Naive thymus-derived CD8-positive, alpha-beta T cell (primary cell): Measurements from ENCODE around the gene SGF29. TPM values are rescaled to one million over a fixed set of nuclear protein-coding genes. Genes with fewer than 3 reads are reported as not detected.
"Not testable (repeated sequence)": the region's sequence is repeated elsewhere in the genome, so short reads cannot be mapped to it uniquely, and the experiment has no call there.

ENCODE experiments used
- ATAC-seq, 2 donors: fragments of 150-1000 bp; cut with Tn5 transposase in 1 of 2; sonication (Bioruptor Pico), chemical (Tn5 transposase) in 1 of 2; 1 replicate in 1 of 2; 2 replicates in 1 of 2; pipeline ENCODE4 v1.10.0; 2021; ENCODE audit warnings: mild to moderate bottlenecking in 2 of 2, moderate library complexity in 2 of 2
- POLR2A ChIA-PET: fragments of 350-600 bp; sonication (Branson Sonifier 250); formaldehyde crosslinking; loops from one replicate; lab custom pipeline; 2021; ENCODE audit warnings: antibody characterized with exemption; lab: Charles Lee
- DNase-seq, 10 donors: peaks; one replicate each; pipeline versions ENCODE4 v3.0.0 to v3.0.0-alpha.2; 2020 to 2022
- H3K27ac Mint-ChIP-seq, 10 donors: one replicate each; pipeline ENCODE4 v1.8.0; 2020 to 2022; ENCODE audit warnings: mild to moderate bottlenecking in 10 of 10, mixed read lengths in 10 of 10, moderate library complexity in 4 of 10, inconsistent platforms in 1 of 10
- H3K27me3 Mint-ChIP-seq, 5 donors: one replicate each; pipeline ENCODE4 v1.8.0; 2021 to 2022; ENCODE audit warnings: mixed read lengths in 5 of 5
- H3K36me3 Mint-ChIP-seq, 3 donors: one replicate each; pipeline ENCODE4 v1.8.0; 2020 to 2022; ENCODE audit warnings: mixed read lengths in 3 of 3, mild to moderate bottlenecking in 2 of 3, inconsistent platforms in 1 of 3
- H3K4me1 Mint-ChIP-seq, 4 donors: one replicate each; pipeline ENCODE4 v1.8.0; 2021 to 2022; ENCODE audit warnings: mixed read lengths in 4 of 4
- H3K4me3 Mint-ChIP-seq, 10 donors: one replicate each; pipeline ENCODE4 v1.8.0; 2020 to 2022; ENCODE audit warnings: mild to moderate bottlenecking in 10 of 10, mixed read lengths in 10 of 10, moderate library complexity in 6 of 10, inconsistent platforms in 1 of 10
- H3K9me3 Mint-ChIP-seq, 9 donors: one replicate each; pipeline ENCODE4 v1.8.0; 2020 to 2022; ENCODE audit warnings: mixed read lengths in 9 of 9, mild to moderate bottlenecking in 3 of 9, inconsistent platforms in 1 of 9, moderate library complexity in 1 of 9
- polyA plus RNA-seq, 3 donors: library from polyadenylated mRNA; unstranded; fragments of 300-500 nt; fragmentation: Illumina TruSeq; gene quantifications; one replicate each; pipeline ENCODE4 v1.2.3, GENCODE V29; 2021
- total RNA-seq, 8 experiments: library from RNA in 2 of 8; stranded (reverse) in 2 of 8; gene quantifications; one replicate each; pipeline ENCODE4 v1.2.3 and lab custom pipeline; 2021 to 2026

SGF29 gene
- total and polyA plus RNA-seq, 5 experiments from 2014 or later = 48.3 to 73.0 (median 68.3) TPM

DNA sequence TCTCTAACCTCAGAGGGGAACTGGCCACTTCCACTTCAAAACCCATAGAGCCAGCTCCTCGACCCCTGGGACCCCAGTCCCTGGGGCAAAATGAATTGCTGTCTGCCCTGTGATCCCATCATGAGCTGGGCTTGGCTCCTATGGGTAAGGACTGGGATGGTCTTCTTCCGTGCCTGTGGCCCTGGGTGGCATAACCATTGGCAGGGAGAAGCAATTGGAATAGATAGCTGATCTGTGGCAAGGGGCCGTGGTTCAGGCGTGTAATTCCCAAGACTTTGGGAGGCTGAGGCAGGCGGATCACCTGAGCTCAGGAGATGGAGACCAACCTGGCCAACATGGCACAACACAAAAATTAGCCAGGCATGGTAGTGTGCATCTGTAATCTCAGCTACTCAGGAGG lies 38.8 kb downstream of the SGF29 start:
- POLR2A ChIA-PET = interaction anchor here (0.6 kb wide), 1 partner anchor 1098 kb away, joined by 3 read pairs; no protein-coding TSS in a partner anchor
- Mint-ChIP-seq H3K4me1 (peaks cover 2 to 15% (median 8%) of the 10 kb centered on the region in 4 donors), H3K27ac (peak overlapping the region in 6 of 10 donors; percentile 19 to 85 (median 70)), H3K36me3 (peaks cover 0 to 50% (median 4%) of the 10 kb centered on the region in 3 donors), H3K27me3 (no peaks in the 10 kb centered on the region), H3K4me3 (no peak overlapping the region), H3K9me3 (no peaks in the 10 kb centered on the region)
- ATAC-seq (no peak), DNase-seq (no peak)

DNA sequence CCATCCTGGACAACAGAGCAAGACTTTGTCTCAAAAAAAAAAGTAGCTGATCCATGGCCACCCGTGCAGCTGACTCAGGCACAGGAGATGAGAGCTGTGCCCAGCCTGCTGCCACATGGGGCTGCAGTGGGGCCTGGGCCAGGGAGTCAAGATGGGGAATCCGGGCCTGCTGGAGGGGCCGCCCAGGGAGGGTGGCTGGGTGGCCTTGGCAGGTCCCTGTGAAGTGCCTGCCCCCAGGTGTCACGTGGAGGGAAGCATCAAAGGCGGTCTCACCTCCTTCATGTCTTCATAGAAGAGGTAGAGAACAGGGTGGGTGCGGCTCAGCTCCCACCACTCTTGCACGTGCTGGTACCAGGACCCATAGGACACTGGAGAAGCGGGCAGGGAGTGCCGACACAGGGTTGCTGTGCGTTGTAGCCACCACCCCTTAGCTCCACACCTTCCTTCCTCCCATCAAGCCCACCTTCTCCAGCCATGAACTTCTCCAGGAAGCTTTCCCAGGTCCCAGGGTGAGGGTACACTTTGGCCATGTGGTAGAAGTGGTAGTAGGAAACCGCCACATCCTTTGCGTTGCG lies 39.3 kb downstream of the SGF29 start:
- no peak overlapping the region for H3K4me3 Mint-ChIP-seq

DNA sequence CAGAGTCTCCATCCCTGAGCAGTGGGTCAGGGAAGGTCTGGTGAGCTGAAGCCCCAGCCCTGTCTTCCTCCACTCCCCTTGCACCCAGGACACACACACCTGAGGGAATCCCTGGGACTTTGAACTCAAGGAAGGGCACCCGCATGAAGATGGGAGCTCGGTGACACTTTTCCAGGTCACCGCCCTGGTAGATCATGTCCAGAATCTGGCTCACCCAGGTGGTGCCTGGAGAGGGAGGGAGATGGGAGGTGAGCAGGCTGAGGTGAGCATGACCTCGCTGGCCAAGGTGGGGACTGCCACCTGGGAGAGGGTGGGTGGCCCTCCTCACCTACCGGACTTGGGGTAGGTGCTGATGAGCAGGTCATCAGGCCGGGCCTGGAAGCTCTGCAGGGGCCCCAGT lies 41.7 kb downstream of the SGF29 start:
- H3K9me3 Mint-ChIP-seq, DNase-seq, H3K4me3 Mint-ChIP-seq, H3K27me3 Mint-ChIP-seq, POLR2A ChIA-PET, ATAC-seq: not testable (repeated sequence)
- peak overlapping the region in 4 of 10 donors; percentile 6 to 72 (median 59) for H3K27ac Mint-ChIP-seq
- peaks cover 0 to 25% (median 0%) of the 10 kb centered on the region in 3 donors for H3K36me3 Mint-ChIP-seq
- peaks cover 2 to 20% (median 10%) of the 10 kb centered on the region in 4 donors for H3K4me1 Mint-ChIP-seq

More for the DNA sequence above, 39.3 kb downstream of the SGF29 start:
- Mint-ChIP-seq H3K27me3 (no peaks in the 10 kb centered on the region), H3K9me3 (no peaks in the 10 kb centered on the region), H3K27ac (peak overlapping the region in 8 of 10 donors; percentile 29 to 82 (median 72)), H3K4me1 (peaks cover 2 to 20% (median 10%) of the 10 kb centered on the region in 4 donors), H3K36me3 (peaks cover 0 to 45% (median 4%) of the 10 kb centered on the region in 3 donors)
- ATAC-seq (no peak), DNase-seq (no peak)
- POLR2A ChIA-PET = no interaction called here

- H3K9me3 Mint-ChIP-seq = no peaks in the 10 kb centered on the region
- peaks cover 2 to 20% (median 10%) of the 10 kb centered on the region in 4 donors for H3K4me1 Mint-ChIP-seq
- H3K27me3 Mint-ChIP-seq = no peaks in the 10 kb centered on the region
- ATAC-seq = no peak
- POLR2A ChIA-PET = interaction anchor here (1.7 kb wide), 1 partner anchor 27 kb away, joined by 4 read pairs; no protein-coding TSS in a partner anchor
- H3K27ac Mint-ChIP-seq = peak overlapping the region in 2 of 10 donors; percentile 79 to 82
- no peak overlapping the region for H3K4me3 Mint-ChIP-seq
- H3K36me3 Mint-ChIP-seq = peaks cover 0 to 17% (median 0%) of the 10 kb centered on the region in 3 donors
- DNase-seq = no peak
Measured at GRCh38 chr16:28596115-28596630, 42.5 kb downstream of the SGF29 start.

DNA sequence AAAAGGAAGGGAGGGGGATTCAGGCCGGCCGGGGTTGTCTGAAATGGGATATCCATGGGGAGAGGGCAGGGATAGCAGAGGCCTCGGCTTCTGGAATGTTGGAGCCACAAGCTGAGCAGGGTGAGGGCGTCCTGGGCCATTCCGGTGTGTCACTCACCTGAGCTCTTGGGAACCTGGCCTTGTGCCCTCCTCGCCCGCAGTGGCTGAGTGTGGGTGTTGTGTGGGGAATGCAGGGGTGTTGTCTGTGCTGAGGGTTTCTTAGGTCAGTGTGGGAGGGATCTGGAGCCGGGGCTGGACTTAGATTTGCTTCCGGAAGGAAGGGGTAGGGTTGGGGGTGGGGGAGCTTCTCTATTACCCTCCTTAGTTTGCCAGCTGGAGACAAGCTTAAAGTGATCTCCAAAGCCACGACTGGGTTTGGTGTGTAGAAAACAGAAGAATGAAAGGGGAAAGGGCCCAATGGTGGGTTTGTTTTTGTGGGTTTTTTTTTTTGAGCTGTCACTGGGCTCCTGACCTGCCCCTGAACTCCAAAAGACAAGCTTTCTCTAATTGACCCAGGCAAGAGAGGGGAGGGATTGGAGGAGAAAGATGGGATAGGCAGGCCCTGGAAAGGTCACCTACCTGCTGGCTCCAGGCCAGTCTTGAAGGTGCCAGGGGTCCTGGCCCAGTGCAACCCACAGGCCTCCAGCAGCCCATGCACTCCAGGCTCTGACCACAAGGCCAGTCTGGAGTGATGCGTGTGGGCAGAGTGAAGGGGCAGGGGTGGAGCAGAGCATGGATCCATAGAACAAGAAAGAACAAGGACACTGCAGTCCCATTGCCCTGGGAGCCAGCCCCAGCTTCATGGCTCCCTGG lies 43.3 kb downstream of the SGF29 start, which contains the start of gene SULT1A2:
Gene SULT1A2 (minus strand): TSS at position 211 of the 852 bp plus-strand sequence. CDS start 1,120 bp downstream, outside the sequence.
- peaks cover 4 to 20% (median 11%) of the 10 kb centered on the region in 4 donors for H3K4me1 Mint-ChIP-seq
- H3K4me3 Mint-ChIP-seq = peak within 1 kb of the TSS in 2 of 10 donors; percentile 13 to 38
- no peaks in the 10 kb centered on the region for H3K27me3 Mint-ChIP-seq
- peaks cover 0 to 8% (median 0%) of the 10 kb centered on the region in 3 donors for H3K36me3 Mint-ChIP-seq
- no peak for ATAC-seq
- H3K27ac Mint-ChIP-seq = peak within 1 kb of the TSS in 6 of 10 donors; percentile 45 to 87 (median 78)
- no peaks in the 10 kb centered on the region for H3K9me3 Mint-ChIP-seq
- DNase-seq = no peak
- POLR2A ChIA-PET = interaction anchor here (0.6 to 1.7 kb wide), 5 partner anchors 11 to 1002 kb away, joined by 3 to 6 read pairs (median 4); no protein-coding TSS in a partner anchor

- DNase-seq (no peak), ATAC-seq (no peak)
- H3K4me3 Mint-ChIP-seq = peak overlapping the region in 1 of 10 donors; percentile 38
- H3K4me1 Mint-ChIP-seq = peaks cover 4 to 20% (median 11%) of the 10 kb centered on the region in 4 donors
- POLR2A ChIA-PET = interaction anchor here (0.6 to 0.8 kb wide), 3 partner anchors 10 to 1002 kb away, joined by 3 to 6 read pairs (median 5); no protein-coding TSS in a partner anchor
- H3K9me3 Mint-ChIP-seq = no peaks in the 10 kb centered on the region
- peak overlapping the region in 4 of 10 donors; percentile 8 to 79 (median 70) for H3K27ac Mint-ChIP-seq
- H3K36me3 Mint-ChIP-seq = peaks cover 0 to 3% (median 0%) of the 10 kb centered on the region in 3 donors
- H3K27me3 Mint-ChIP-seq = no peaks in the 10 kb centered on the region
Measured at GRCh38 chr16:28597692-28598261, 44.1 kb downstream of the SGF29 start.

DNA sequence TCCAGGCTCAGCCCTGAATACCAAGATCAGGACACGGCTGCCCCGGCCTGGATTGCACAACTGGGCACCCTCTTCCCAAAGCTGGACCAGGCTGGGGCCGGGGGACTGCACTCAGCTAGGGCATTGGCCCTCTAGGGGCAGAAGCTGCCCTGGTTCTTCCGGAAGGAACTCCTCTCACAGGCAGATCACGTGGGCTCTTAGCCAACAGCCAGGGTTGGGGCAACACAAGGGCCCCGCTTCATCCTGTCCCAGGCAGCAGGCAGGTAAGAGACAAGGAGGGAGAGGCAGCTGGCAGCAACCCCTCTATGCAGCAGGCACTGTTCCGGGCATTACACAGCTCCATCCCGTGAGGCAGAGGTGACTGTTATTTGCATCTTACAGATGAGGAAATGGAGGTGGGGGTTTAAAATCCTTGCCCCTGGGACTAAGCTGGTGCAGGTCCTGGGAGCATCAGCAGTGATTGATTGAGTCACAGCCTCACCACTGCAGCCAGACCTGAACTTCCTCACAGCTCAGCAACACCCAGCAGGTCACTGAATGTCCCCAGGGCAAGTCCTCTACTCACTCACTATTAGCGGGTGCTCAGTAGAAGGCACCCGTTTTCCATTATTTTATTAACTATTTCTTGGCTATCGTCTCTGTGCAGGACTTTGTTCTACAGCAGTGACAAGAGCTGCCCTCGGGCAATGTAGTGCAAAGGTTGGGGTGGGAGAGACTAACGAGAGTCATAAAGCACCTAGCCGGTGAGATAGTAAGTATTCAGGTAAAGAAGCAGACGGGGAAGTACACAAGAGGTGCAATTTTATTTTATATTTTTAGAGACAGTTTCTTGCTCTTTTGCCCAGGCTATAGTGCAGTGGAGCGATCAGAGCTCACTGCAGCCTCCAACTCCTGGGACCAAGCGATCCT lies 45.9 kb downstream of the SGF29 start:
- H3K27ac Mint-ChIP-seq, POLR2A ChIA-PET, H3K27me3 Mint-ChIP-seq, H3K36me3 Mint-ChIP-seq, H3K4me3 Mint-ChIP-seq, H3K9me3 Mint-ChIP-seq, DNase-seq: not testable (repeated sequence)
- peak; percentile 99 for ATAC-seq
- H3K4me1 Mint-ChIP-seq = peaks cover 4 to 13% (median 8%) of the 10 kb centered on the region in 4 donors

DNA sequence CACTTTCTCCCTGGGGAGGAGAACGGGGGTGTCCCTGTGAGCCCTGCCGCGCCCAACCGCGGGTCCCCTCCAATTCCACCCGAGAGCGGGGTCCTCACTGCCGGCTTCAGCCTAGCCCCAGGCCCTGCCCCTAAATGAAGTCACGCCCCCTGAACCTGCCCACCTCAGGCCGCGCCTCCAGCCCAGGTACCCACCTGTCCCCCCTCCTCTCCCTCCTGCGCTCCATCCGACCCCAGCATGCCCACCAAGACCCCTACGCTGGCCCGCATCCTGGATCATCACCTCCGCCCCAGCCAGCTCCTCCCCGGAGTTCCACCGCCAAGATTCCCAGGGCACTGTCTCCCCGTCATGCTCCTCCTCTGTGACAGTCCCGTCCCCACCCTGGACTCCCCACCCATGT lies 47.2 kb downstream of the SGF29 start:
- H3K36me3 Mint-ChIP-seq, H3K9me3 Mint-ChIP-seq, POLR2A ChIA-PET, ATAC-seq, H3K27me3 Mint-ChIP-seq, H3K27ac Mint-ChIP-seq, DNase-seq: not testable (repeated sequence)
- Mint-ChIP-seq H3K4me1 (peaks cover 4 to 13% (median 7%) of the 10 kb centered on the region in 4 donors), H3K4me3 (peak overlapping the region in 1 of 10 donors; percentile 57)

- H3K9me3 Mint-ChIP-seq, H3K27me3 Mint-ChIP-seq, ATAC-seq, H3K36me3 Mint-ChIP-seq, DNase-seq, POLR2A ChIA-PET: not testable (repeated sequence)
- peak overlapping the region in 1 of 10 donors; percentile 29 for H3K27ac Mint-ChIP-seq
- peaks cover 4 to 13% (median 6%) of the 10 kb centered on the region in 4 donors for H3K4me1 Mint-ChIP-seq
- peak overlapping the region in 5 of 10 donors; percentile 14 to 66 (median 56) for H3K4me3 Mint-ChIP-seq
Measured at GRCh38 chr16:28601589-28601988, 47.9 kb downstream of the SGF29 start.

DNA sequence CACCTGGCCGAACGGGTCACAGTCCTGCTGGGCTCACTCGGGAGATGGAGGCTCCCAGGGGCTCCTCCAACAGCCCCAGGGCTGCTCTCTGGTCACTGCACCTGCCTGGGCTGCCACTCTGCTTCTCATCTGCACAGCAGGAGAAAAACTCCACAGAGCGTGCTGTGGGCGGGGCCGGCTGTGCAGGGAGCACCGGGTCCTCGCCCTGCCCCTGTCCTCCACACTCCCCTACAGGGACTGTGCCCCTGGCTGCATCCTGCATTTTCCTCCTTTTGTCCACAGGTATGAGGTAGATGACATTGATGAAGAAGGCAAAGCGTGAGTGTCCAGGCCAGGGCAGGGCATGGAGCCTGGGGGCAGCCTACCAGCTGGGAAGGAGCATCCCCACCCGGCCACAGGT lies 48.3 kb downstream of the SGF29 start:
- H3K4me1 Mint-ChIP-seq, ATAC-seq, DNase-seq, H3K36me3 Mint-ChIP-seq, H3K27me3 Mint-ChIP-seq, POLR2A ChIA-PET, H3K27ac Mint-ChIP-seq, H3K9me3 Mint-ChIP-seq, H3K4me3 Mint-ChIP-seq: not testable (repeated sequence)

- POLR2A ChIA-PET = no interaction called here
- Mint-ChIP-seq H3K4me3 (no peak overlapping the region), H3K27ac (peak overlapping the region in 3 of 10 donors; percentile 43 to 88 (median 47)), H3K36me3 (peaks cover 0 to 4% (median 3%) of the 10 kb centered on the region in 3 donors), H3K4me1 (peaks cover 2 to 5% (median 3%) of the 10 kb centered on the region in 4 donors), H3K9me3 (no peaks in the 10 kb centered on the region), H3K27me3 (no peaks in the 10 kb centered on the region)
- ATAC-seq (no peak), DNase-seq (no peak)
Measured at GRCh38 chr16:28602529-28602928, 48.8 kb downstream of the SGF29 start.
